ENCODE results near the gene PGLYRP3.

PGLYRP3 gene

DNA sequence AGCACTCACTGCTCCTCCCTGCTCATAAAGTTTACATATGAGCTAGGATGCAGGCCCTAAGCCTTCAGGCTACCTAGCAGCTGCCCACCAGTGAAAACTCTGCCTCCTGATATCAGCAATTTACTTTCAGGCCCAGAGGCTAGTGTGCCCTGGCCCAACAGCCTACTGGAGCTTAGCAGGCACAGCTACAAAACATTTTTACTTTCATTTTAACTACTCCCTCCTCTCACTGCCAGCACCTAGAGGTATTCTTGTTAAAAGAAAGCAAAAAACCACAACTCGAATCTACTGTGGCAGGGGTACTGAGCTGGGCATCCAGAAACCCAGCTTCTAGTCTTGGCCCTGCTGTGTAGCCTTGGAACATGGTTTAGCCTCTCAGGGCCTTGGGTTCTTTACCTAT is 59.1 kb downstream of the PGLYRP3 start:
- peaks cover 24% of the 10 kb centered on the region for H3K27me3 ChIP-seq (ENCODE audit: control insufficient read depth, insufficient read depth, low read length)
- H3K9me3 ChIP-seq (ENCODE audit: control insufficient read depth, insufficient read depth, low read depth, low read length), result no peaks in the 10 kb centered on the region
- no peak overlapping the region for H3K27ac ChIP-seq (ENCODE audit: low read depth, low read length)
- no peaks in the 10 kb centered on the region for H3K4me1 ChIP-seq (ENCODE audit: control insufficient read depth, insufficient read depth, low read length)
- H3K9ac ChIP-seq (ENCODE audit: low read length), result no peak overlapping the region
- H3K36me3 ChIP-seq (ENCODE audit: control insufficient read depth, insufficient read depth, low read length), result no peaks in the 10 kb centered on the region
- H3K4me3 ChIP-seq (ENCODE audit: low read depth, low read length), result no peak overlapping the region

- Histone ChIP-seq H3K27ac (ENCODE audit: low read depth, low read length) (no peak overlapping the region), H3K4me3 (ENCODE audit: low read depth, low read length) (no peak overlapping the region), H3K36me3 (ENCODE audit: control insufficient read depth, insufficient read depth, low read length) (no peaks in the 10 kb centered on the region), H3K27me3 (ENCODE audit: control insufficient read depth, insufficient read depth, low read length) (peaks cover 21% of the 10 kb centered on the region), H3K4me1 (ENCODE audit: control insufficient read depth, insufficient read depth, low read length) (no peaks in the 10 kb centered on the region), H3K9me3 (ENCODE audit: control insufficient read depth, insufficient read depth, low read depth, low read length) (no peaks in the 10 kb centered on the region), H3K9ac (ENCODE audit: low read length) (no peak overlapping the region)
These were observed 59.7 kb downstream of the PGLYRP3 start for GRCh38 chr1:153253076-153253475.

- Histone ChIP-seq H3K27me3 (ENCODE audit: control insufficient read depth, insufficient read depth, low read length) (peaks cover 23% of the 10 kb centered on the region), H3K27ac (ENCODE audit: low read depth, low read length) (no peak overlapping the region)
These were observed 60.8 kb downstream of the PGLYRP3 start for GRCh38 chr1:153251988-153252387.

DNA sequence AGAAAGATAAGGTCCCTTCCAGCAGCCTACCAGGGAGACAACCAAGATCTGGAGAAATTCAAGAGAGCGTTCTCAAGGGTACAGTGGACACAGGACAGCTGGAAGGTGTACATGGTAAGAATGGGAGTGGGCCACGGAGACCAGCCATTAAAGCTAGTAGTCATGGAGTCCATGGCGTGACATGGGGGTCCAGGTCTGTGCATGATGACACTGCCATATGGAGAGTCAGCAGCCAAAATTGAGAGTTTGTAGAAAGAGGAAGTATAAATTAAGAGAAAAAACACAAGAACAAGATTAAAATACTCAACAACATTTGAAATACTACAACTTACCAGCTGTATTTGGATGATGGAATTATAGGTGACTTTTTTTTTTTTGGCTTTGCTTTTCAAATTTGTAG is 61.2 kb downstream of the PGLYRP3 start:
- Histone ChIP-seq H3K27ac (ENCODE audit: low read depth, low read length) (no peak overlapping the region), H3K4me1 (ENCODE audit: control insufficient read depth, insufficient read depth, low read length) (no peaks in the 10 kb centered on the region), H3K9me3 (ENCODE audit: control insufficient read depth, insufficient read depth, low read depth, low read length) (no peaks in the 10 kb centered on the region), H3K9ac (ENCODE audit: low read length) (no peak overlapping the region), H3K27me3 (ENCODE audit: control insufficient read depth, insufficient read depth, low read length) (peaks cover 25% of the 10 kb centered on the region), H3K4me3 (ENCODE audit: low read depth, low read length) (no peak overlapping the region), H3K36me3 (ENCODE audit: control insufficient read depth, insufficient read depth, low read length) (no peaks in the 10 kb centered on the region)

More at GRCh38 chr1:153251988-153252387, 60.8 kb downstream of the PGLYRP3 start:
- Histone ChIP-seq H3K36me3 (ENCODE audit: control insufficient read depth, insufficient read depth, low read length) (no peaks in the 10 kb centered on the region), H3K9me3 (ENCODE audit: control insufficient read depth, insufficient read depth, low read depth, low read length) (no peaks in the 10 kb centered on the region), H3K4me3 (ENCODE audit: low read depth, low read length) (no peak overlapping the region), H3K4me1 (ENCODE audit: control insufficient read depth, insufficient read depth, low read length) (no peaks in the 10 kb centered on the region), H3K9ac (ENCODE audit: low read length) (no peak overlapping the region)

DNA sequence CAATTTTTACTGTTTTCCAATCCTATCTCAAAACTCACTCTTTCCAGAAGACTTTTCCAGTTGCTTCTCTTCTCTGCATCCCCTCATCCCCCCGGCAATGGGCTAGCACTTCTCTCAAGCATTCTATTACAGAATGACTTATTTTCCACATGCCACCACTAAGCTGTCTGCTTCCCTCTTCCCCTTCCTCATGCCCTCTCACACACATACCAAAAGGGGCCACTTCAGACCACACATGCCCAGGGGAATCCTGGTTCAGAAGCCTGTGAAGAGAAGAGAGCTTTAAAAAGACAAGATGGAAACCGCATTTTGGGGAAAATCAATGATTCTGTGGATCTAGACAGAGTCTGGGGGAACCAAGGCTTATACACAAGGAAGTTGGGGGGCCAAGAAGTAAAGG is 61.7 kb downstream of the PGLYRP3 start:
- peaks cover 30% of the 10 kb centered on the region for H3K27me3 ChIP-seq (ENCODE audit: control insufficient read depth, insufficient read depth, low read length)
- no peaks in the 10 kb centered on the region for H3K4me1 ChIP-seq (ENCODE audit: control insufficient read depth, insufficient read depth, low read length)
- no peak overlapping the region for H3K4me3 ChIP-seq (ENCODE audit: low read depth, low read length)
- no peaks in the 10 kb centered on the region for H3K36me3 ChIP-seq (ENCODE audit: control insufficient read depth, insufficient read depth, low read length)
- no peaks in the 10 kb centered on the region for H3K9me3 ChIP-seq (ENCODE audit: control insufficient read depth, insufficient read depth, low read depth, low read length)
- H3K27ac ChIP-seq (ENCODE audit: low read depth, low read length), result no peak overlapping the region
- H3K9ac ChIP-seq (ENCODE audit: low read length), result no peak overlapping the region

- no peaks in the 10 kb centered on the region for H3K36me3 ChIP-seq (ENCODE audit: control insufficient read depth, insufficient read depth, low read length)
- no peaks in the 10 kb centered on the region for H3K9me3 ChIP-seq (ENCODE audit: control insufficient read depth, insufficient read depth, low read depth, low read length)
- H3K27me3 ChIP-seq (ENCODE audit: control insufficient read depth, insufficient read depth, low read length), result peaks cover 33% of the 10 kb centered on the region
- H3K4me3 ChIP-seq (ENCODE audit: low read depth, low read length), result no peak overlapping the region
- no peaks in the 10 kb centered on the region for H3K4me1 ChIP-seq (ENCODE audit: control insufficient read depth, insufficient read depth, low read length)
- H3K9ac ChIP-seq (ENCODE audit: low read length), result no peak overlapping the region
- no peak overlapping the region for H3K27ac ChIP-seq (ENCODE audit: low read depth, low read length)
These were observed 62.6 kb downstream of the PGLYRP3 start for GRCh38 chr1:153250166-153250565.

GRCh38 chr1:153248176-153248879 is 64.4 kb downstream of the PGLYRP3 start:
- no peaks in the 10 kb centered on the region for H3K4me1 ChIP-seq (ENCODE audit: control insufficient read depth, insufficient read depth, low read length)

More at GRCh38 chr1:153248176-153248879, 64.4 kb downstream of the PGLYRP3 start:
- Histone ChIP-seq H3K36me3 (ENCODE audit: control insufficient read depth, insufficient read depth, low read length) (no peaks in the 10 kb centered on the region), H3K9me3 (ENCODE audit: control insufficient read depth, insufficient read depth, low read depth, low read length) (peaks cover 3% of the 10 kb centered on the region; the same call in 1 of the 2 replicates), H3K9ac (ENCODE audit: low read length) (no peak overlapping the region), H3K4me3 (ENCODE audit: low read depth, low read length) (no peak overlapping the region), H3K27ac (ENCODE audit: low read depth, low read length) (no peak overlapping the region), H3K27me3 (ENCODE audit: control insufficient read depth, insufficient read depth, low read length) (peaks cover 27% of the 10 kb centered on the region)

Measured in HUES6 (cell line).